HepG2 (cell line): ENCODE measurements around the gene ACSM5. TPM values are rescaled to one million over a fixed set of nuclear protein-coding genes. Genes with fewer than 3 reads are reported as not detected.
A peak's percentile ranks its signal among the peaks of the same experiment; 100 is the strongest.

ENCODE experiments used
- ARID2 ChIP-seq: sonication (generic); formaldehyde crosslinking; IDR thresholded peaks from 2 replicates; pipeline ENCODE4 v1.8.1; 2022; ENCODE audit warnings: mild to moderate bottlenecking, missing genetic modification reagents, borderline replicate concordance
- EP300 ChIP-seq, 3 experiments: sonication (generic) in 1 of 3; formaldehyde crosslinking in 1 of 3; IDR thresholded peaks; 2 replicates each; pipeline versions ENCODE4 v1.5.1 to v1.6.1; 2011 to 2020; ENCODE audit warnings: low read depth in 2 of 3, low read length in 2 of 3, borderline replicate concordance in 1 of 3, improper control_type of control experiment in 1 of 3, mild to moderate bottlenecking in 1 of 3, missing genetic modification reagents in 1 of 3, moderate library complexity in 1 of 3
- ETV6 ChIP-seq: sonication (generic); formaldehyde crosslinking; conservative IDR thresholded peaks from 2 replicates; pipeline ENCODE4 v1.4.0; 2020; ENCODE audit warnings: missing genetic modification reagents
- HMG20B ChIP-seq: conservative IDR thresholded peaks from 2 replicates; pipeline ENCODE4 v1.6.1; 2016; ENCODE audit warnings: missing genetic modification reagents, missing compliant biosample characterization
- MIER2 ChIP-seq: IDR thresholded peaks from 2 replicates; pipeline ENCODE4 v1.6.1; 2016; ENCODE audit warnings: missing biosample characterization, missing genetic modification reagents
- MIER3 ChIP-seq: IDR thresholded peaks from 2 replicates; pipeline ENCODE4 v1.6.1; 2016; ENCODE audit warnings: missing compliant biosample characterization, borderline replicate concordance
- NFE2L1 ChIP-seq: sonication (generic); formaldehyde crosslinking; IDR thresholded peaks from 2 replicates; pipeline ENCODE4 v1.4.0; 2020; ENCODE audit warnings: missing genetic modification reagents, mild to moderate bottlenecking, borderline replicate concordance
- NPAS2 ChIP-seq: sonication (generic); formaldehyde crosslinking; IDR thresholded peaks from 2 replicates; pipeline ENCODE4 v1.8.0; 2022; ENCODE audit warnings: mild to moderate bottlenecking, missing genetic modification reagents, borderline replicate concordance
- PHF8 ChIP-seq: sonication (generic); formaldehyde crosslinking; IDR thresholded peaks from 2 replicates; pipeline ENCODE4 v1.5.0; 2020; ENCODE audit warnings: missing genetic modification reagents
- PITX1 ChIP-seq: sonication (generic); formaldehyde crosslinking; IDR thresholded peaks from 2 replicates; pipeline ENCODE4 v1.5.1; 2020; ENCODE audit warnings: mild to moderate bottlenecking, missing genetic modification reagents
- PRDM10 ChIP-seq: sonication (generic); formaldehyde crosslinking; IDR thresholded peaks from 2 replicates; pipeline ENCODE4 v1.4.0; 2020; ENCODE audit warnings: low read depth, missing genetic modification reagents
- PRPF4 ChIP-seq: fragments of 200-400 bp; formaldehyde crosslinking; IDR thresholded peaks from 2 replicates; pipeline ENCODE4 v1.6.1; 2016; ENCODE audit warnings: low read length, low read depth; ENCODE audit not compliant: poor library complexity, severe bottlenecking
- SMARCE1 ChIP-seq: fragments of 450-650 bp; IDR thresholded peaks from 2 replicates; pipeline ENCODE4 v1.6.1; 2017; ENCODE audit warnings: borderline replicate concordance
- ZNF292 ChIP-seq: sonication (generic); formaldehyde crosslinking; IDR thresholded peaks from 2 replicates; pipeline ENCODE4 v1.8.1; 2022; ENCODE audit warnings: mild to moderate bottlenecking, low read depth, missing genetic modification reagents, borderline replicate concordance
- ZNF772 ChIP-seq: sonication (generic); formaldehyde crosslinking; IDR thresholded peaks from 2 replicates; pipeline ENCODE4 v1.5.0; 2020; ENCODE audit warnings: mild to moderate bottlenecking, missing genetic modification reagents
- polyA plus RNA-seq, 8 experiments: library from polyadenylated mRNA; depleted of rRNA in 3 of 8; stranded (reverse) in 7 of 8; unstranded in 1 of 8; fragments of >200 nt; fragmentation: Illumina TruSeq in 4 of 8; extraction: Trizol in 4 of 8; gene quantifications; 2 replicates each; pipeline versions ENCODE4 v1.2.1 to v1.2.3, GENCODE V29; 2011 to 2016; ENCODE audit warnings: low read depth in 4 of 8, missing spikeins in 1 of 8, mixed read lengths in 1 of 8; ENCODE audit not compliant: insufficient read depth in 1 of 8
- total RNA-seq, 5 experiments: library from RNA; depleted of rRNA; stranded (reverse); fragments of >200 nt; fragmentation: Illumina TruSeq; extraction: Trizol; gene quantifications; 2 replicates each; pipeline ENCODE4 v1.2.3, GENCODE V29; 2016; ENCODE audit warnings: low read depth in 1 of 5
- TF ChIP-seq, protein P1 (sequence below): sonication (generic); formaldehyde crosslinking; IDR thresholded peaks from 2 replicates; pipeline ENCODE4 v1.5.1; 2020; ENCODE audit warnings: mild to moderate bottlenecking, missing genetic modification reagents, moderate library complexity
- TF ChIP-seq, protein P2 (sequence below): sonication (generic); formaldehyde crosslinking; IDR thresholded peaks from 2 replicates; pipeline ENCODE4 v1.8.0; 2022; ENCODE audit warnings: mild to moderate bottlenecking, missing genetic modification reagents, moderate library complexity
- TF ChIP-seq, protein P3 (sequence below): sonication (generic); formaldehyde crosslinking; IDR thresholded peaks from 2 replicates; pipeline ENCODE4 v1.4.0; 2020; ENCODE audit warnings: mild to moderate bottlenecking, missing genetic modification reagents, borderline replicate concordance

Gene ACSM5
- total and polyA plus RNA-seq, 2 of the 13 experiments (the other 11 are each of a cell fraction or from before 2014, with no cell fraction given): 9.1 to 15.0 TPM

GRCh38 chr16:20401475-20402016 is 7.8 kb upstream of the ACSM5 start (continued):
- TF ChIP-seq, protein P1, sequence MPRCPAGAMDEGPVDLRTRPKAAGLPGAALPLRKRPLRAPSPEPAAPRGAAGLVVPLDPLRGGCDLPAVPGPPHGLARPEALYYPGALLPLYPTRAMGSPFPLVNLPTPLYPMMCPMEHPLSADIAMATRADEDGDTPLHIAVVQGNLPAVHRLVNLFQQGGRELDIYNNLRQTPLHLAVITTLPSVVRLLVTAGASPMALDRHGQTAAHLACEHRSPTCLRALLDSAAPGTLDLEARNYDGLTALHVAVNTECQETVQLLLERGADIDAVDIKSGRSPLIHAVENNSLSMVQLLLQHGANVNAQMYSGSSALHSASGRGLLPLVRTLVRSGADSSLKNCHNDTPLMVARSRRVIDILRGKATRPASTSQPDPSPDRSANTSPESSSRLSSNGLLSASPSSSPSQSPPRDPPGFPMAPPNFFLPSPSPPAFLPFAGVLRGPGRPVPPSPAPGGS: 0 out of 2 replicates have a peak, but pooled peaks have one; percentile 46
- TF ChIP-seq, protein P2, sequence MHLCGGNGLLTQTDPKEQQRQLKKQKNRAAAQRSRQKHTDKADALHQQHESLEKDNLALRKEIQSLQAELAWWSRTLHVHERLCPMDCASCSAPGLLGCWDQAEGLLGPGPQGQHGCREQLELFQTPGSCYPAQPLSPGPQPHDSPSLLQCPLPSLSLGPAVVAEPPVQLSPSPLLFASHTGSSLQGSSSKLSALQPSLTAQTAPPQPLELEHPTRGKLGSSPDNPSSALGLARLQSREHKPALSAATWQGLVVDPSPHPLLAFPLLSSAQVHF (CRISPR knock-in tag): no peak
- TF ChIP-seq ARID2 (CRISPR knock-in tag) (no peak), ETV6 (CRISPR knock-in tag) (no peak), MIER2 (peak; percentile 53; the same call in 1 of the 2 replicates), ZNF292 (peak; percentile 61; the same call in 1 of the 2 replicates), PITX1 (peak; percentile 51), NPAS2 (CRISPR knock-in tag) (no peak), MIER3 (CRISPR knock-in tag) (peak; percentile 58; the same call in 1 of the 2 replicates), PRDM10 (peak; percentile 21; the same call in 1 of the 2 replicates), PHF8 (peak; percentile 34; the same call in 1 of the 2 replicates), HMG20B (CRISPR knock-in tag) (no peak), ZNF772 (CRISPR knock-in tag) (peak; percentile 76; the same call in 1 of the 2 replicates), SMARCE1 (no peak), PRPF4 (no peak), EP300 (IDR thresholded peaks at IDR 0.05; ENCODE audit: low read depth in 2 of 2, low read length in 2 of 2) (no peak), EP300 (CRISPR knock-in tag; IDR thresholded peaks at IDR 0.05; ENCODE audit: borderline replicate concordance) (no peak), NFE2L1 (CRISPR knock-in tag) (0 out of 2 replicates have a peak, but pooled peaks have one; percentile 51)
- TF ChIP-seq, protein P3, sequence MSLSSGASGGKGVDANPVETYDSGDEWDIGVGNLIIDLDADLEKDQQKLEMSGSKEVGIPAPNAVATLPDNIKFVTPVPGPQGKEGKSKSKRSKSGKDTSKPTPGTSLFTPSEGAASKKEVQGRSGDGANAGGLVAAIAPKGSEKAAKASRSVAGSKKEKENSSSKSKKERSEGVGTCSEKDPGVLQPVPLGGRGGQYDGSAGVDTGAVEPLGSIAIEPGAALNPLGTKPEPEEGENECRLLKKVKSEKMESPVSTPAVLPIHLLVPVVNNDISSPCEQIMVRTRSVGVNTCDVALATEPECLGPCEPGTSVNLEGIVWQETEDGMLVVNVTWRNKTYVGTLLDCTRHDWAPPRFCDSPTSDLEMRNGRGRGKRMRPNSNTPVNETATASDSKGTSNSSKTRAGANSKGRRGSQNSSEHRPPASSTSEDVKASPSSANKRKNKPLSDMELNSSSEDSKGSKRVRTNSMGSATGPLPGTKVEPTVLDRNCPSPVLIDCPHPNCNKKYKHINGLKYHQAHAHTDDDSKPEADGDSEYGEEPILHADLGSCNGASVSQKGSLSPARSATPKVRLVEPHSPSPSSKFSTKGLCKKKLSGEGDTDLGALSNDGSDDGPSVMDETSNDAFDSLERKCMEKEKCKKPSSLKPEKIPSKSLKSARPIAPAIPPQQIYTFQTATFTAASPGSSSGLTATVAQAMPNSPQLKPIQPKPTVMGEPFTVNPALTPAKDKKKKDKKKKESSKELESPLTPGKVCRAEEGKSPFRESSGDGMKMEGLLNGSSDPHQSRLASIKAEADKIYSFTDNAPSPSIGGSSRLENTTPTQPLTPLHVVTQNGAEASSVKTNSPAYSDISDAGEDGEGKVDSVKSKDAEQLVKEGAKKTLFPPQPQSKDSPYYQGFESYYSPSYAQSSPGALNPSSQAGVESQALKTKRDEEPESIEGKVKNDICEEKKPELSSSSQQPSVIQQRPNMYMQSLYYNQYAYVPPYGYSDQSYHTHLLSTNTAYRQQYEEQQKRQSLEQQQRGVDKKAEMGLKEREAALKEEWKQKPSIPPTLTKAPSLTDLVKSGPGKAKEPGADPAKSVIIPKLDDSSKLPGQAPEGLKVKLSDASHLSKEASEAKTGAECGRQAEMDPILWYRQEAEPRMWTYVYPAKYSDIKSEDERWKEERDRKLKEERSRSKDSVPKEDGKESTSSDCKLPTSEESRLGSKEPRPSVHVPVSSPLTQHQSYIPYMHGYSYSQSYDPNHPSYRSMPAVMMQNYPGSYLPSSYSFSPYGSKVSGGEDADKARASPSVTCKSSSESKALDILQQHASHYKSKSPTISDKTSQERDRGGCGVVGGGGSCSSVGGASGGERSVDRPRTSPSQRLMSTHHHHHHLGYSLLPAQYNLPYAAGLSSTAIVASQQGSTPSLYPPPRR (CRISPR knock-in tag): 0 out of 2 replicates have a peak, but pooled peaks have one; percentile 33
